HepG2 (cell line): ENCODE data around the gene CTRL. TPM values are rescaled to one million over a fixed set of nuclear protein-coding genes. Genes with fewer than 3 reads are reported as not detected.
A peak's percentile ranks its signal among the peaks of the same experiment; 100 is the strongest.

Experiments
- ATAC-seq: fragments of 200-7000 bp; cut with Tn5 transposase; 3 replicates; pipeline ENCODE4 v1.9.1; 2020; ENCODE audit warnings: mild to moderate bottlenecking, moderate library complexity
- BruUV-seq: library from RNA; stranded (reverse); fragments of 400-500 nt; replicated peaks from 2 replicates; lab custom pipeline; 2021; lab: Mats Ljungman, UMichigan
- CTCF ChIA-PET: fragments of 300-600 bp; formaldehyde crosslinking; extraction: SDS; loops from one replicate; lab custom pipeline; 2021; ENCODE audit warnings: low total read pairs, inconsistent platforms, low intra/inter-chr PET ratio; lab: Yijun Ruan, JAX
- POLR2A ChIA-PET: fragments of 350-600 bp; sonication (Branson Sonifier 250); formaldehyde crosslinking; loops from one replicate; lab custom pipeline; 2020; ENCODE audit warnings: antibody characterized with exemption, inconsistent platforms; lab: Yijun Ruan, JAX
- DNase-seq: peaks from one replicate; pipeline ENCODE4 v3.0.0-alpha.2; 2015; ENCODE audit warnings: low spot score
- FAIRE-seq: peaks from 3 replicates; lab custom pipeline; 2011; peaks lifted over from hg19 to GRCh38; lab: Jason Lieb, UNC
- H2AFZ ChIP-seq: one replicate; pipeline ENCODE4 v1.6.1; 2011; ENCODE audit warnings: low read length, inconsistent platforms
- H3K27ac ChIP-seq: fragments of 300-600 bp; 3 replicates; pipeline ENCODE4 v1.8.0; 2011; ENCODE audit warnings: mixed run types, mild to moderate bottlenecking, mixed read lengths, low read length, inconsistent platforms; ENCODE audit not compliant: insufficient read depth; ENCODE audit errors: extremely low read length
- H3K27me3 ChIP-seq, 2 experiments: fragments of 200-600 bp in 1 of 2; 2 replicates in 1 of 2; 3 replicates in 1 of 2; pipeline versions ENCODE4 v1.6.0 to v1.8.0; 2011; ENCODE audit warnings: low read length in 2 of 2, mild to moderate bottlenecking in 2 of 2, moderate library complexity in 2 of 2, inconsistent platforms in 1 of 2; ENCODE audit not compliant: insufficient read depth in 2 of 2, control insufficient read depth in 1 of 2
- H3K36me3 ChIP-seq, 2 experiments: fragments of 200-600 bp in 1 of 2; replicated peaks in 1 of 2; 2 replicates in 1 of 2; 3 replicates in 1 of 2; pipeline versions ENCODE4 v1.5.1 to v1.8.0; 2011; ENCODE audit warnings: low read length in 2 of 2, inconsistent platforms in 1 of 2; ENCODE audit not compliant: insufficient read depth in 2 of 2, control insufficient read depth in 1 of 2
- H3K4me1 ChIP-seq: 2 replicates; pipeline ENCODE4 v1.5.1; 2012; ENCODE audit warnings: low read length, inconsistent platforms; ENCODE audit not compliant: insufficient read depth
- H3K4me2 ChIP-seq: 2 replicates; pipeline ENCODE4 v1.6.0; 2011; ENCODE audit warnings: low read depth, low read length, inconsistent platforms
- H3K4me3 ChIP-seq, 3 experiments: fragments of 200-600 bp in 1 of 3; sonication (generic), shearing (Covaris generic) in 1 of 3; replicated peaks in 1 of 3; 2 replicates each; pipeline ENCODE4 v1.5.1; 2011 to 2016; ENCODE audit warnings: low read length in 3 of 3, inconsistent platforms in 2 of 3, low read depth in 2 of 3, mild to moderate bottlenecking in 2 of 3, control low read depth in 1 of 3, mixed read lengths in 1 of 3; ENCODE audit not compliant: insufficient read depth in 1 of 3
- H3K79me2 ChIP-seq: one replicate; pipeline ENCODE4 v1.6.1; 2011; ENCODE audit warnings: low read length, inconsistent platforms; ENCODE audit not compliant: insufficient read depth
- H3K9ac ChIP-seq: 2 replicates; pipeline ENCODE4 v1.6.0; 2011; ENCODE audit warnings: mild to moderate bottlenecking, low read depth, low read length, inconsistent platforms; ENCODE audit not compliant: insufficient read depth
- H3K9me3 ChIP-seq: 2 replicates; pipeline ENCODE4 v1.5.1; 2012; ENCODE audit warnings: mild to moderate bottlenecking, low read length
- H4K20me1 ChIP-seq: 2 replicates; pipeline ENCODE4 v1.6.0; 2011; ENCODE audit warnings: inconsistent platforms, mild to moderate bottlenecking, low read length, moderate library complexity; ENCODE audit not compliant: insufficient read depth
- ARID2 ChIP-seq: sonication (generic); formaldehyde crosslinking; IDR thresholded peaks from 2 replicates; pipeline ENCODE4 v1.8.1; 2022; ENCODE audit warnings: mild to moderate bottlenecking, missing genetic modification reagents, borderline replicate concordance
- BORCS8-MEF2B ChIP-seq: sonication (generic); formaldehyde crosslinking; IDR thresholded peaks from 2 replicates; pipeline ENCODE4 v1.8.0; 2022; ENCODE audit warnings: mild to moderate bottlenecking, missing genetic modification reagents
- CTCF ChIP-seq: sonication (generic); formaldehyde crosslinking; IDR thresholded peaks from 2 replicates; pipeline ENCODE4 v1.5.0; 2020; ENCODE audit warnings: mild to moderate bottlenecking, missing genetic modification reagents, moderate library complexity
- DRAP1 ChIP-seq: IDR thresholded peaks from 2 replicates; pipeline ENCODE4 v1.6.1; 2016; ENCODE audit warnings: missing genetic modification reagents, missing compliant biosample characterization
- GZF1 ChIP-seq: sonication (generic); formaldehyde crosslinking; IDR thresholded peaks from 2 replicates; pipeline ENCODE4 v1.5.1; 2020; ENCODE audit warnings: mild to moderate bottlenecking, missing genetic modification reagents
- HDAC1 ChIP-seq: sonication (generic); formaldehyde crosslinking; IDR thresholded peaks from 2 replicates; pipeline ENCODE4 v1.5.1; 2020; ENCODE audit warnings: mild to moderate bottlenecking, missing genetic modification reagents
- HIVEP1 ChIP-seq: sonication (generic); formaldehyde crosslinking; IDR thresholded peaks from 2 replicates; pipeline ENCODE4 v1.4.0; 2020; ENCODE audit warnings: mild to moderate bottlenecking, missing genetic modification reagents
- ONECUT2 ChIP-seq: sonication (generic); formaldehyde crosslinking; IDR thresholded peaks from 2 replicates; pipeline ENCODE4 v1.4.0; 2020; ENCODE audit warnings: missing genetic modification reagents
- PPARG ChIP-seq: conservative IDR thresholded peaks from 2 replicates; pipeline ENCODE4 v1.6.1; 2016; ENCODE audit warnings: missing biosample characterization, missing genetic modification reagents
- REL ChIP-seq: sonication (generic); formaldehyde crosslinking; conservative IDR thresholded peaks from 2 replicates; pipeline ENCODE4 v1.8.0; 2022; ENCODE audit warnings: mild to moderate bottlenecking, missing genetic modification reagents, moderate library complexity
- SSRP1 ChIP-seq: IDR thresholded peaks from 2 replicates; pipeline ENCODE4 v1.6.1; 2016; ENCODE audit warnings: control low read depth
- SYNCRIP ChIP-seq: fragments of 200-400 bp; formaldehyde crosslinking; IDR thresholded peaks from 2 replicates; pipeline ENCODE4 v1.6.1; 2018; ENCODE audit warnings: mild to moderate bottlenecking, low read depth, low read length; ENCODE audit not compliant: insufficient read depth
- TFAP4 ChIP-seq: sonication (generic); IDR thresholded peaks from 2 replicates; pipeline ENCODE4 v1.6.1; 2016; ENCODE audit warnings: low read depth, borderline replicate concordance
- TIGD3 ChIP-seq: sonication (generic); formaldehyde crosslinking; IDR thresholded peaks from 2 replicates; pipeline ENCODE4 v1.5.1; 2020; ENCODE audit warnings: mild to moderate bottlenecking, missing genetic modification reagents, borderline replicate concordance
- ZNF121 ChIP-seq: sonication (generic); formaldehyde crosslinking; IDR thresholded peaks from 2 replicates; pipeline ENCODE4 v1.5.0; 2020; ENCODE audit warnings: mild to moderate bottlenecking, missing genetic modification reagents
- ZNF276 ChIP-seq: sonication (generic); formaldehyde crosslinking; IDR thresholded peaks from 2 replicates; pipeline ENCODE4 v1.4.0; 2020; ENCODE audit warnings: mild to moderate bottlenecking, low read depth, missing genetic modification reagents
- ZNF317 ChIP-seq: sonication (generic); formaldehyde crosslinking; IDR thresholded peaks from 2 replicates; pipeline ENCODE4 v1.5.0; 2020; ENCODE audit warnings: mild to moderate bottlenecking, missing genetic modification reagents
- WGBS: methylation state at CpG from one replicate; pipeline ENCODE4 v1.1.6; 2017; ENCODE audit warnings: low lambda C conversion rate; 5-methylcytosine and 5-hydroxymethylcytosine counted together
- in situ Hi-C: cut with HindIII; loops from 2 replicates; pipeline ENCODE4 v1.10.0; 2017; ENCODE audit warnings: low pct_unique_long_range_greater_than_20kb; ENCODE audit not compliant: extremely low pct_ligation_motif_present
- intact Hi-C: fragments of 100-400 bp; cut with micrococcal nuclease; formaldehyde crosslinking; loops from one replicate; pipeline ENCODE4 v1.10.0; 2022; ENCODE audit not compliant: unreplicated experiment
- polyA plus RNA-seq, 8 experiments: library from polyadenylated mRNA; depleted of rRNA in 3 of 8; stranded (reverse) in 7 of 8; unstranded in 1 of 8; fragments of >200 nt; fragmentation: Illumina TruSeq in 4 of 8; extraction: Trizol in 4 of 8; gene quantifications; 2 replicates each; pipeline versions ENCODE4 v1.2.1 to v1.2.3, GENCODE V29; 2011 to 2016; ENCODE audit warnings: low read depth in 4 of 8, missing spikeins in 1 of 8, mixed read lengths in 1 of 8; ENCODE audit not compliant: insufficient read depth in 1 of 8
- total RNA-seq, 5 experiments: library from RNA; depleted of rRNA; stranded (reverse); fragments of >200 nt; fragmentation: Illumina TruSeq; extraction: Trizol; gene quantifications; 2 replicates each; pipeline ENCODE4 v1.2.3, GENCODE V29; 2016; ENCODE audit warnings: low read depth in 1 of 5

CTRL gene
- total and polyA plus RNA-seq, 2 of the 13 experiments (the other 11 are each of a cell fraction or from before 2014, with no cell fraction given) = 1.9 to 2.7 TPM

GRCh38 chr16:67967183-67967957 lies 35.7 kb upstream of the CTRL start:
- no peaks in the 10 kb centered on the region for H3K9me3 ChIP-seq
- H2AFZ ChIP-seq = no peak overlapping the region
- ATAC-seq (no peak), DNase-seq (no peak), FAIRE-seq (peak; percentile 53)
- H3K27ac ChIP-seq = peak overlapping the region; percentile 75
- H3K36me3 ChIP-seq = peaks cover 7 to 12% of the 10 kb centered on the region in 2 experiments
- in situ Hi-C loops = no loop called here
- intact Hi-C loops = no loop called here
- H3K4me3 ChIP-seq = peak overlapping the region; percentile 89 to 91 (median 90)
- CTCF ChIA-PET = no interaction called here
- peak overlapping the region; percentile 92 for H3K4me2 ChIP-seq
- H3K4me1 ChIP-seq = peaks cover 62% of the 10 kb centered on the region
- peaks cover 62% of the 10 kb centered on the region for H3K79me2 ChIP-seq
- POLR2A ChIA-PET = interaction anchor here (0.6 to 12.9 kb wide), 20 partner anchors 8 to 405 kb away, joined by 3 to 226 read pairs (median 10); partner anchors contain the start of genes CTCF, CTRL, DDX28 and DPEP2
- H3K27me3 ChIP-seq = no peaks in the 10 kb centered on the region; a peak in 1 of 5 replicates
- BruUV-seq = TSS peak; percentile 50
- peak overlapping the region; percentile 97 for H3K9ac ChIP-seq
- WGBS = 7% methylated on average over 18 of the region's 18 CpGs
- peaks cover 16% of the 10 kb centered on the region for H4K20me1 ChIP-seq
- TF ChIP-seq REL (0 out of 2 replicates have a peak, but pooled peaks have one; percentile 27), HDAC1 (CRISPR knock-in tag) (peak; percentile 42; the same call in 1 of the 2 replicates), ZNF317 (peak; percentile 63), HIVEP1 (CRISPR knock-in tag) (0 out of 2 replicates have a peak, but pooled peaks have one; percentile 29), PPARG (CRISPR knock-in tag) (no peak), BORCS8-MEF2B (CRISPR knock-in tag) (peak; percentile 26; the same call in 1 of the 2 replicates), SSRP1 (CRISPR knock-in tag) (peak; percentile 5; the same call in 1 of the 2 replicates), TFAP4 (no peak), DRAP1 (CRISPR knock-in tag) (no peak), ARID2 (CRISPR knock-in tag) (peak; percentile 28; the same call in 1 of the 2 replicates), GZF1 (CRISPR knock-in tag) (0 out of 2 replicates have a peak, but pooled peaks have one; percentile 26), TIGD3 (peak; percentile 37; the same call in 1 of the 2 replicates), SYNCRIP (no peak), ZNF276 (CRISPR knock-in tag) (0 out of 2 replicates have a peak, but pooled peaks have one; percentile 4), CTCF (0 out of 2 replicates have a peak, but pooled peaks have one; percentile 19), ONECUT2 (CRISPR knock-in tag) (0 out of 2 replicates have a peak, but pooled peaks have one; percentile 10), ZNF121 (CRISPR knock-in tag) (peak; percentile 15; the same call in 1 of the 2 replicates)
